ENCODE results near the gene MCHR1. TPM values are rescaled to one million over a fixed set of nuclear protein-coding genes. Genes with fewer than 3 reads are reported as not detected.

Gene MCHR1
- total and polyA plus RNA-seq, 4 donors, result 0.23 to 2.4 (median 1.1) TPM

- no peaks in the 10 kb centered on the region for H3K9me3 ChIP-seq (ENCODE audit: control insufficient read depth in 4 of 4, low read length in 3 of 4)
- no peaks in the 10 kb centered on the region for H3K36me3 ChIP-seq (ENCODE audit: control insufficient read depth in 4 of 4, insufficient read depth in 3 of 4, low read depth in 1 of 4, low read length in 3 of 4)
- no peak overlapping the region for H3K27ac ChIP-seq (ENCODE audit: low read depth in 1 of 2, low read length in 2 of 2)
- H3K4me3 ChIP-seq (ENCODE audit: low read depth in 1 of 3, low read length in 3 of 3), result no peak overlapping the region
- no peaks in the 10 kb centered on the region for H3K27me3 ChIP-seq (ENCODE audit: control insufficient read depth in 4 of 4, insufficient read depth in 4 of 4, low read length in 3 of 4)
- no peak overlapping the region for H3K9ac ChIP-seq (ENCODE audit: low read depth in 1 of 2, low read length in 2 of 2)
- TF ChIP-seq FOXA2 (IDR thresholded peaks at IDR 0.05), result no peak
- TF ChIP-seq REST (IDR thresholded peaks at IDR 0.05), result no peak
- TF ChIP-seq SP1 (IDR thresholded peaks at IDR 0.05), result no peak
- no peak for TF ChIP-seq EGR1 (IDR thresholded peaks at IDR 0.05; ENCODE audit: low read depth in 2 of 2)
- TF ChIP-seq HNF4G (IDR thresholded peaks at IDR 0.05), result no peak
- TF ChIP-seq FOXA1 (IDR thresholded peaks at IDR 0.05), result no peak
- TF ChIP-seq YY1 (IDR thresholded peaks at IDR 0.05), result no peak
- TF ChIP-seq ATF3 (IDR thresholded peaks at IDR 0.05), result no peak
- TF ChIP-seq RXRA (IDR thresholded peaks at IDR 0.05), result no peak
- no peak for TF ChIP-seq HNF4A (conservative IDR thresholded peaks at IDR 0.05)
- no peak for TF ChIP-seq JUND (IDR thresholded peaks at IDR 0.05)
- no peak for TF ChIP-seq CTCF (IDR thresholded peaks at IDR 0.05; ENCODE audit: low read depth, low read length, missing input control)
- TF ChIP-seq RAD21 (IDR thresholded peaks at IDR 0.05), result no peak
- TF ChIP-seq GABPA (IDR thresholded peaks at IDR 0.05 in 1 of 2, conservative IDR thresholded peaks at IDR 0.05 in 1 of 2), result no peak
- no peak for TF ChIP-seq ZBTB33 (IDR thresholded peaks at IDR 0.05)
- TF ChIP-seq MAX (IDR thresholded peaks at IDR 0.05), result no peak
- TF ChIP-seq NR2F2 (IDR thresholded peaks at IDR 0.05), result no peak
- DNase-seq (ENCODE audit: low spot score), result no peak
- WGBS, result 75% methylated on average over 7 of the region's 7 CpGs
- H3K4me1 ChIP-seq (ENCODE audit: control insufficient read depth in 4 of 4, insufficient read depth in 4 of 4, low read length in 3 of 4), result no peaks in the 10 kb centered on the region
These were observed 15.1 kb downstream of the MCHR1 start for GRCh38 chr22:40694411-40694810.

- Histone ChIP-seq H3K4me3 (ENCODE audit: low read depth in 1 of 3, low read length in 3 of 3) (no peak overlapping the region), H3K4me1 (ENCODE audit: control insufficient read depth in 4 of 4, insufficient read depth in 4 of 4, low read length in 3 of 4) (no peaks in the 10 kb centered on the region), H3K27me3 (ENCODE audit: control insufficient read depth in 4 of 4, insufficient read depth in 4 of 4, low read length in 3 of 4) (no peaks in the 10 kb centered on the region), H3K27ac (ENCODE audit: low read depth in 1 of 2, low read length in 2 of 2) (no peak overlapping the region), H3K36me3 (ENCODE audit: control insufficient read depth in 4 of 4, insufficient read depth in 3 of 4, low read depth in 1 of 4, low read length in 3 of 4) (no peaks in the 10 kb centered on the region), H3K9ac (ENCODE audit: low read depth in 1 of 2, low read length in 2 of 2) (no peak overlapping the region), H3K9me3 (ENCODE audit: control insufficient read depth in 4 of 4, low read length in 3 of 4) (no peaks in the 10 kb centered on the region)
- WGBS, result 97% methylated on average over 7 of the region's 7 CpGs
- no peak for DNase-seq (ENCODE audit: low spot score)
- no peak for TF ChIP-seq JUND (IDR thresholded peaks at IDR 0.05)
- no peak for TF ChIP-seq EGR1 (IDR thresholded peaks at IDR 0.05; ENCODE audit: low read depth in 2 of 2)
- TF ChIP-seq MAX (IDR thresholded peaks at IDR 0.05), result no peak
- no peak for TF ChIP-seq HNF4A (conservative IDR thresholded peaks at IDR 0.05)
- no peak for TF ChIP-seq ZBTB33 (IDR thresholded peaks at IDR 0.05)
- TF ChIP-seq FOXA2 (IDR thresholded peaks at IDR 0.05), result no peak
- TF ChIP-seq HNF4G (IDR thresholded peaks at IDR 0.05), result no peak
- no peak for TF ChIP-seq NR2F2 (IDR thresholded peaks at IDR 0.05)
- no peak for TF ChIP-seq RAD21 (IDR thresholded peaks at IDR 0.05)
- no peak for TF ChIP-seq GABPA (IDR thresholded peaks at IDR 0.05 in 1 of 2, conservative IDR thresholded peaks at IDR 0.05 in 1 of 2)
- TF ChIP-seq ATF3 (IDR thresholded peaks at IDR 0.05), result no peak
- no peak for TF ChIP-seq CTCF (IDR thresholded peaks at IDR 0.05; ENCODE audit: low read depth, low read length, missing input control)
These were observed 22.0 kb downstream of the MCHR1 start for GRCh38 chr22:40701274-40701673.
